ENCODE results near the gene EFHD1. TPM values are rescaled to one million over a fixed set of nuclear protein-coding genes. Genes with fewer than 3 reads are reported as not detected.

EFHD1 gene
- total RNA-seq, 1 donor from 2014 or later = 106 TPM

DNA sequence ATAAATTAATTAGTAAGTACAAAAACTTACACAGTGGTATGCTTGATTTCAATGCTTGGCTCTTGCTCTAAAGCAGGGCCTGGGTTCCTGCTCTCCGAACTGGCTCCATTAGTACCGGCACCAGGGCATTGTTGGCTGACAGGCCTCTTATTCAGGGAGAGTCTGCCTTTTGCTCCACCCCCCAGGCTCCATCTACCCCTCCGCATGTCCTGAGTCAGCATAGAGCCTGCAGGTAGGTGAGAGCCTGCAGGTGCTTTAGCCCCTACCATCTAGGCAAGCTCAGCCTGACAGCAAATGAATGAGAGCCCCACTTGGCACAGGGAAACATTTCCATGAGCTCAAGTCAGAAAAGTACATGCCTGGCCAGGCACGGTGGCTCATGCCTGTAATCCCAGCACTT lies 35.1 kb upstream of the EFHD1 start:
- TF ChIP-seq, protein P1, sequence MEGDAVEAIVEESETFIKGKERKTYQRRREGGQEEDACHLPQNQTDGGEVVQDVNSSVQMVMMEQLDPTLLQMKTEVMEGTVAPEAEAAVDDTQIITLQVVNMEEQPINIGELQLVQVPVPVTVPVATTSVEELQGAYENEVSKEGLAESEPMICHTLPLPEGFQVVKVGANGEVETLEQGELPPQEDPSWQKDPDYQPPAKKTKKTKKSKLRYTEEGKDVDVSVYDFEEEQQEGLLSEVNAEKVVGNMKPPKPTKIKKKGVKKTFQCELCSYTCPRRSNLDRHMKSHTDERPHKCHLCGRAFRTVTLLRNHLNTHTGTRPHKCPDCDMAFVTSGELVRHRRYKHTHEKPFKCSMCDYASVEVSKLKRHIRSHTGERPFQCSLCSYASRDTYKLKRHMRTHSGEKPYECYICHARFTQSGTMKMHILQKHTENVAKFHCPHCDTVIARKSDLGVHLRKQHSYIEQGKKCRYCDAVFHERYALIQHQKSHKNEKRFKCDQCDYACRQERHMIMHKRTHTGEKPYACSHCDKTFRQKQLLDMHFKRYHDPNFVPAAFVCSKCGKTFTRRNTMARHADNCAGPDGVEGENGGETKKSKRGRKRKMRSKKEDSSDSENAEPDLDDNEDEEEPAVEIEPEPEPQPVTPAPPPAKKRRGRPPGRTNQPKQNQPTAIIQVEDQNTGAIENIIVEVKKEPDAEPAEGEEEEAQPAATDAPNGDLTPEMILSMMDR (IDR thresholded peaks at IDR 0.05) = no peak
- H3K9me3 Mint-ChIP-seq (ENCODE audit: unreplicated experiment) = no peaks in the 10 kb centered on the region
- no peaks in the 10 kb centered on the region for H3K4me1 Mint-ChIP-seq (ENCODE audit: unreplicated experiment)
- no peaks in the 10 kb centered on the region for H3K36me3 Mint-ChIP-seq (ENCODE audit: unreplicated experiment)
- no peak overlapping the region for H3K4me3 Mint-ChIP-seq (ENCODE audit: unreplicated experiment)
- no peak for DNase-seq (ENCODE audit: extremely low spot score, unreplicated experiment)
- H3K27me3 Mint-ChIP-seq (ENCODE audit: unreplicated experiment) = peaks cover 3% of the 10 kb centered on the region
- no peak overlapping the region for H3K27ac Mint-ChIP-seq (ENCODE audit: unreplicated experiment)

DNA sequence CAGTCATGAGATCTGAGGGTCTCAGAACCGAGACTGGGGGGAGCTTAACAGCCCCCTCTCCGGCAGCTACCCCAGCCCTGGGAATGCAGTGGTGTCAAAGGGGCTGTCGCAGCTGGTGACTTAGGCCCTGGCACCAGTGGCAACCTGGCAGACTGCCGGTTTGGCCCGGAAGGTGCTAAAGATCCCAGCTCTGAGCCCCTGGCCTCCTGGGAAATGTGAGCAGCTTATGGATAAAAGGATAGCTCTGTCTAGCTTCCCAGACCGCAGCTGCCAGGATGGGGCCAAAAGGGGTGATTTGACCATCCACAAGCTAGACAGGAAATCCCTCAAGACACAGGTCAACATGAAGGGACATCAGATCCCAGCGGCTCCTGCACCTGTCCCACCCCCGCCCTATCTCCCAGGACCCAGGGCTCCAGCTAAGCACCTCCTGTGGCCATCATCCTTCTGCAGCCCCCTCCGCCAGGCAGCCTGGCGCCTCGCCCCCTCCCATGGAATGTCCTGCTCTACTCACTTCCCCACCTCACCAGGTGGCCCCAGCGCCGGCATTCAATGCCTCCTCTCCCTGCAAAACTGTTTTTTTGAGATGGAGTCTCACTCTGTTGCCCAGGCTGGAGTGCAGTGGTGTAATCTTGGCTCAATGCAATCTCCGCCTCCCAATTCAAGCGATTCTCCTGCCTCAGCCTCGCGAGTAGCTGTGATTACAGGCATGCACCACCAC lies 33.2 kb upstream of the EFHD1 start:
- H3K9me3 Mint-ChIP-seq (ENCODE audit: unreplicated experiment) = no peaks in the 10 kb centered on the region
- H3K4me3 Mint-ChIP-seq (ENCODE audit: unreplicated experiment) = no peak overlapping the region
- no peaks in the 10 kb centered on the region for H3K4me1 Mint-ChIP-seq (ENCODE audit: unreplicated experiment)
- H3K27ac Mint-ChIP-seq (ENCODE audit: unreplicated experiment) = no peak overlapping the region
- peaks cover 12% of the 10 kb centered on the region for H3K27me3 Mint-ChIP-seq (ENCODE audit: unreplicated experiment)
- DNase-seq (ENCODE audit: extremely low spot score, unreplicated experiment) = no peak
- no peaks in the 10 kb centered on the region for H3K36me3 Mint-ChIP-seq (ENCODE audit: unreplicated experiment)
- TF ChIP-seq, protein P1 (IDR thresholded peaks at IDR 0.05) = no peak

DNA sequence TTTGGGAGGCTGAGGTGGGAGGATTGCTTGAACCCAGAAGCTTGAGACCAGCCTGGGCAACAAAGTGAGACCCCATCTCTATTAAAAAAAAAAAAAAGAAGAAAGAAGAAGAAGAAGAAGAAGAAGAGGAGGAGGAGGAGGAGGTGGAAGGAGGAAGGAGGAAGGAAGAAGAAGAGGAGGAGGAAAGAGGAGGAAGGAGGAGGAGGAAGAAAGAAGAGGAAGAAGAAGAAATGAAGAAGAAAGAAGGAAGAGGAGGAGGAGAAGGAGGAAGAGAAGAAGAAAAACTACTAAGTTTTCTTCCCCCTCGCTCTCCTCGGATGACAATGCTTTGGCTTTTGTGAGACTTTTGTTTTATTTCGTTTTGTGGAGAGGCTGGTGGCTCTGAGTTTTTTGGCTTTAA lies 30.1 kb upstream of the EFHD1 start:
- TF ChIP-seq, protein P1 (IDR thresholded peaks at IDR 0.05) = no peak
- peaks cover 12% of the 10 kb centered on the region for H3K27me3 Mint-ChIP-seq (ENCODE audit: unreplicated experiment)
- no peak overlapping the region for H3K4me3 Mint-ChIP-seq (ENCODE audit: unreplicated experiment)
- peaks cover 9% of the 10 kb centered on the region for H3K4me1 Mint-ChIP-seq (ENCODE audit: unreplicated experiment)
- H3K9me3 Mint-ChIP-seq (ENCODE audit: unreplicated experiment) = no peaks in the 10 kb centered on the region
- no peaks in the 10 kb centered on the region for H3K36me3 Mint-ChIP-seq (ENCODE audit: unreplicated experiment)
- no peak for DNase-seq (ENCODE audit: extremely low spot score, unreplicated experiment)
- no peak overlapping the region for H3K27ac Mint-ChIP-seq (ENCODE audit: unreplicated experiment)

DNA sequence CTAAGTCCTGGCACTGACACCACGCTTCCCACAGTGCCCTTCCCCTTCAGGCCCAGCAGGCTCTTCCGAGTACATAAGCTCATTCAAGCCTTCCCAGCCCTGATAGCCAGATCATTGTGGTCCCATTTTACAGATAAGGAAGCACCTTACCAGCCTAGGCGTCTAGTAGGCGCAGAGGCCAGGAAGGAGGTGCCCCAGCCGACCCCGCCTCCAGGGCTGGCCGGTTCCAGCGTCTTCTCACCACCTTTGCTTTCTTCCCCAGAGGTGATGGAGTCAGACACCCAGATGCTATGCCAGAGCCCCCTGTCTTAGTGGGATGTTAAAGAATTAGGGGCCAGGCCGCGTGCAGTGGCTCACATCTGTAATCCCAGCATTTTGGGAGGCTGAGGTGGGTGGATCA lies 28.9 kb upstream of the EFHD1 start:
- peaks cover 11% of the 10 kb centered on the region for H3K4me1 Mint-ChIP-seq (ENCODE audit: unreplicated experiment)
- H3K9me3 Mint-ChIP-seq (ENCODE audit: unreplicated experiment) = no peaks in the 10 kb centered on the region
- no peak for DNase-seq (ENCODE audit: extremely low spot score, unreplicated experiment)

DNA sequence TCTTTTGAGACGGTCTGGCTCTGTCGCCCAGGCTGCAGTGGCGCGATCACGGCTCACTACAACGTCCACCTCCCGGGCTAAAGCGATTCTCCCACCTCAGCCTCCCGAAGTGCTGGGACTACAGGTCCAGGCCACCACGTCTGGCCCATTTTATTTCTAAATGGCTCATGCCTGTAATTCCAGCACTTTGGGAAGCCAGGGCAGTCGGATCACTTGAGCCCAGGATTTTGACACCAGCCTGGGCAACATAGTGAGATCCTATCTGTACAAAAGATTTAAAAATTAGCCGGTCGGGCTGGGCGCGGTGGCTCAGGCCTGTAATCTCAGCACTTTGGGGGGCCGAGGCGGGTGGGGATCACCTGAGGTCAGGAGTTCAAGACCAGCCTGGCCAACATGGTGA lies 26.4 kb upstream of the EFHD1 start:
- TF ChIP-seq, protein P1 (IDR thresholded peaks at IDR 0.05) = no peak
- H3K4me3 Mint-ChIP-seq (ENCODE audit: unreplicated experiment) = no peak overlapping the region

More for the DNA sequence above, 28.9 kb upstream of the EFHD1 start:
- TF ChIP-seq, protein P1 (IDR thresholded peaks at IDR 0.05) = no peak
- Mint-ChIP-seq H3K36me3 (ENCODE audit: unreplicated experiment) (no peaks in the 10 kb centered on the region), H3K27me3 (ENCODE audit: unreplicated experiment) (peaks cover 12% of the 10 kb centered on the region), H3K27ac (ENCODE audit: unreplicated experiment) (no peak overlapping the region), H3K4me3 (ENCODE audit: unreplicated experiment) (no peak overlapping the region)

More for the DNA sequence above, 26.4 kb upstream of the EFHD1 start:
- Mint-ChIP-seq H3K9me3 (ENCODE audit: unreplicated experiment) (no peaks in the 10 kb centered on the region), H3K36me3 (ENCODE audit: unreplicated experiment) (no peaks in the 10 kb centered on the region), H3K27me3 (ENCODE audit: unreplicated experiment) (peaks cover 12% of the 10 kb centered on the region), H3K4me1 (ENCODE audit: unreplicated experiment) (peaks cover 24% of the 10 kb centered on the region), H3K27ac (ENCODE audit: unreplicated experiment) (no peak overlapping the region)
- no peak for DNase-seq (ENCODE audit: extremely low spot score, unreplicated experiment)
